ENCODE data around the gene GGTLC2. TPM values are rescaled to one million over a fixed set of nuclear protein-coding genes. Genes with fewer than 3 reads are reported as not detected.

Gene GGTLC2
- total RNA-seq, 2 experiments from 2014 or later, result not detected

DNA sequence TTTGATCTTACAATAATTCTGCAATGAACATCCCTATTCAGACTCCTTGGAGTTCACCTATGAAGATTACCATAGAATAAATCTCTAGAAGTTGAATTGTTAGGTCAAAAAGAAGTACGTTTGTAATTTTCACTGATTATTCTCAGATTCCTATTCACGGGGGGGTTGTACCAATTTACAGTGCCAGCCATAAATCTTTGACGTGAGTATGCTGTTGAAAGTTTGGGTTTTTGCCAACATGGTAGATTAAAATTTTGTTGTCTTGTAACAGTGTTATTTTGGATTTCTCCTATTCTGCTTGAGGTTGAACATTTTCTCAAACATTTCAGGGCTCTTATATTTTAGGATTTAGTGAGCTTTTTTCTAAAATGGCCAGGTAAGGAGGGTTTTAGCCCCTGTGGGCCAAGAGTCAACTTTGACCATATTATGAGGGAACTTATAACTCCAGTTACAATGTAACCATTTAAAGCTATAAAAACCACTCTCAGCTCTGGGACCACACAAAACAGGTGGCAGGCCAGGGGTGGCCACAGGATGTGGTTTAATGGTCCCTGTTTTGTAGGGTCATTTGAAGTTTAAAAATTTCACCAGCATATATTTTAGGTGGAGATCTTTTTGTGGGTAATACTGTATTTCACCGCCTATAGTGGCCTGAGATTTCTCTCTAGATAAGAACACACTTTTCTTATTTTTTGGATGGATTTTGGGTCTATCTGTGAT, 25.8 kb downstream of the GGTLC2 start:
- CTCF ChIA-PET, result interaction anchor here (0.8 to 1.3 kb wide), 2 partner anchors 84 to 214 kb away, joined by 3 to 4 read pairs; no protein-coding TSS in a partner anchor
- no peak for TF ChIP-seq CTCF (IDR thresholded peaks at IDR 0.05)
- Mint-ChIP-seq H3K27ac (no peak overlapping the region), H3K36me3 (ENCODE audit: low read depth) (no peaks in the 10 kb centered on the region), H3K4me3 (no peak overlapping the region), H3K4me1 (ENCODE audit: low read depth) (no peaks in the 10 kb centered on the region), H3K9me3 (no peaks in the 10 kb centered on the region), H3K27me3 (peaks cover 10% of the 10 kb centered on the region)
- intact Hi-C loops (cut with micrococcal nuclease), result no loop called here
- ATAC-seq (no peak), DNase-seq (no peak)
- POLR2A ChIA-PET, result no interaction called here

- CTCF ChIA-PET, result no interaction called here
- Mint-ChIP-seq H3K4me1 (ENCODE audit: low read depth) (no peaks in the 10 kb centered on the region), H3K9me3 (no peaks in the 10 kb centered on the region), H3K36me3 (ENCODE audit: low read depth) (no peaks in the 10 kb centered on the region), H3K4me3 (no peak overlapping the region), H3K27me3 (peaks cover 14% of the 10 kb centered on the region), H3K27ac (no peak overlapping the region)
- DNase-seq (no peak), ATAC-seq (no peak)
- intact Hi-C loops (cut with micrococcal nuclease), result no loop called here
- POLR2A ChIA-PET, result no interaction called here
- TF ChIP-seq CTCF (IDR thresholded peaks at IDR 0.05), result no peak
Observed at GRCh38 chr22:22671506-22671905, 27.1 kb downstream of the GGTLC2 start.

DNA sequence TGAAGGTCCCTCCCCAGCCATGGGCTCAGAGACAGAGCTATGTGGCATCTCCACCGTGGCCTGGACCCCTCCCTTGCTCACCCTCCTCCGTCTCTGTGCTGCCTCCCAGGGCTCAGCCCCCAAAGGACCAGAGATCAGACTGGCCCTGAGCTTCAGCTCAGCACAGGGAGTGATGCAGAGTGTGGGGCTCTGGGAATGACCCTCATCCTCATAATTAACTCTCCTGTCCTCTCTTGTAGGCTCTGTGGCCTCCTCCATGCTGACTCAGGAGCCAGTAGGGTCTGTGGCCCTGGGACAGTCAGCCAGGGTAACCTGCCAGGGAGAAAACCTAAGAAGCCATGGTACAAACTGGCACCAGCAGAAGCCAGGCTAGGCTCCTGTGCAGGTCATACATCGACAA, 28.7 kb downstream of the GGTLC2 start:
- POLR2A ChIA-PET, result no interaction called here

GRCh38 chr22:22673628-22674027, 29.2 kb downstream of the GGTLC2 start:
- POLR2A ChIA-PET, result no interaction called here
- intact Hi-C loops (cut with micrococcal nuclease), result no loop called here
- Mint-ChIP-seq H3K4me1 (ENCODE audit: low read depth) (no peaks in the 10 kb centered on the region), H3K4me3 (no peak overlapping the region), H3K36me3 (ENCODE audit: low read depth) (no peaks in the 10 kb centered on the region), H3K27me3 (peaks cover 14% of the 10 kb centered on the region), H3K27ac (no peak overlapping the region), H3K9me3 (no peaks in the 10 kb centered on the region)
- DNase-seq (no peak), ATAC-seq (no peak)
- CTCF ChIA-PET, result interaction anchor here (1.6 kb wide), 1 partner anchor 11 kb away, joined by 4 read pairs; no protein-coding TSS in a partner anchor
- TF ChIP-seq CTCF (IDR thresholded peaks at IDR 0.05), result no peak

More for the DNA sequence above, 28.7 kb downstream of the GGTLC2 start:
- intact Hi-C loops (cut with micrococcal nuclease), result no loop called here
- H3K36me3 Mint-ChIP-seq (ENCODE audit: low read depth), result no peaks in the 10 kb centered on the region
- no peak for TF ChIP-seq CTCF (IDR thresholded peaks at IDR 0.05)
- DNase-seq (no peak), ATAC-seq (no peak)
- no peaks in the 10 kb centered on the region for H3K4me1 Mint-ChIP-seq (ENCODE audit: low read depth)
- H3K27me3 Mint-ChIP-seq, result peaks cover 14% of the 10 kb centered on the region
- H3K27ac Mint-ChIP-seq, result no peak overlapping the region
- H3K4me3 Mint-ChIP-seq, result no peak overlapping the region
- CTCF ChIA-PET, result interaction anchor here (1.6 kb wide), 1 partner anchor 12 kb away, joined by 4 read pairs; no protein-coding TSS in a partner anchor
- no peaks in the 10 kb centered on the region for H3K9me3 Mint-ChIP-seq

GRCh38 chr22:22674467-22674866, 30.1 kb downstream of the GGTLC2 start:
- Mint-ChIP-seq H3K27me3 (peaks cover 14% of the 10 kb centered on the region), H3K9me3 (no peaks in the 10 kb centered on the region), H3K36me3 (ENCODE audit: low read depth) (no peaks in the 10 kb centered on the region), H3K4me1 (ENCODE audit: low read depth) (no peaks in the 10 kb centered on the region), H3K27ac (no peak overlapping the region), H3K4me3 (no peak overlapping the region)
- DNase-seq (no peak), ATAC-seq (no peak)
- TF ChIP-seq CTCF (IDR thresholded peaks at IDR 0.05), result no peak
- intact Hi-C loops (cut with micrococcal nuclease), result no loop called here
- ChIA-PET POLR2A (no interaction called here), CTCF (interaction anchor here (1.6 kb wide), 2 partner anchors 8 to 10 kb away, joined by 4 to 5 read pairs; no protein-coding TSS in a partner anchor)

Data from activated CD8-positive, alpha-beta T cell treated with anti-CD3 and anti-CD28 coated beads for 36 hours (primary cell).